Measurements from ENCODE around the gene LYRM9. TPM values are rescaled to one million over a fixed set of nuclear protein-coding genes. Genes with fewer than 3 reads are reported as not detected.

The LYRM9 gene
- polyA plus RNA-seq, 3 donors: 5.9 to 7.6 (median 6.3) TPM

DNA sequence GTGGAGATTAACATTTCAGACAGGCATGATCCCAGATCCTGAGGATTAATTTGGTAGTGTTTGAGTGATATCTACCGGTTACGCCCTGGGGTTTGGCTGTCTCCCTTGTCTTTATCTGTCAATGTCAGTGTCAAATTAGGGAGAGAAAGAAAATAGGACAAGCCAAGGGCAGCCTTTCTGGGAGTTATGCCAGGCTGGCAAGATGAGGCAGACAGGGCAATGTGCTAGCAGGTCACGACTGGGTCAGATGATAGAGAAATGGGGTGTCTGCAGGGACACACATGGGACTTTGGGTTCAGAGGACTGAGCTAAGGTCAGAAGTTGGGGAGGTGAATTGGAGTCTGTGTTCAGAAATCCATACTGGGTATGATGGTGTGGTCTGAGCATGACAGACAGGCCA is 27.4 kb upstream of the LYRM9 start:
- Mint-ChIP-seq H3K27me3 (ENCODE audit: low read depth in 3 of 3) (peaks cover 0 to 3% (median 0%) of the 10 kb centered on the region in 3 donors), H3K4me1 (no peaks in the 10 kb centered on the region), H3K4me3 (no peak overlapping the region), H3K27ac (no peak overlapping the region), H3K36me3 (no peaks in the 10 kb centered on the region), H3K9me3 (peaks cover 0 to 3% (median 0%) of the 10 kb centered on the region in 7 donors)
- 100% methylated on average over 3 of the region's 3 CpGs for WGBS (ENCODE audit: insufficient coverage)
- H3K27me3 ChIP-seq (ENCODE audit: control insufficient read depth in 2 of 2, insufficient read depth in 2 of 2, low read length in 2 of 2): no peaks in the 10 kb centered on the region
- no peak overlapping the region for H3K9ac ChIP-seq (ENCODE audit: insufficient read depth, low read length, poor library complexity, severe bottlenecking)
- no peak overlapping the region for H2AFZ ChIP-seq (ENCODE audit: insufficient read depth, low read depth, low read length, poor library complexity, severe bottlenecking)
- no peaks in the 10 kb centered on the region for H3K9me3 ChIP-seq (replicated peaks in 1 of 2; ENCODE audit: control insufficient read depth in 1 of 2, insufficient read depth in 1 of 2, low read length in 2 of 2)
- no peak overlapping the region for H3K4me2 ChIP-seq (replicated peaks; ENCODE audit: extremely low read depth, low read length, poor library complexity, severe bottlenecking)
- H3K4me1 ChIP-seq (ENCODE audit: control insufficient read depth in 1 of 2, insufficient read depth in 2 of 2, low read length in 2 of 2): no peaks in the 10 kb centered on the region
- intact Hi-C loops (cut with micrococcal nuclease): no loop called here
- TF ChIP-seq, protein P1, sequence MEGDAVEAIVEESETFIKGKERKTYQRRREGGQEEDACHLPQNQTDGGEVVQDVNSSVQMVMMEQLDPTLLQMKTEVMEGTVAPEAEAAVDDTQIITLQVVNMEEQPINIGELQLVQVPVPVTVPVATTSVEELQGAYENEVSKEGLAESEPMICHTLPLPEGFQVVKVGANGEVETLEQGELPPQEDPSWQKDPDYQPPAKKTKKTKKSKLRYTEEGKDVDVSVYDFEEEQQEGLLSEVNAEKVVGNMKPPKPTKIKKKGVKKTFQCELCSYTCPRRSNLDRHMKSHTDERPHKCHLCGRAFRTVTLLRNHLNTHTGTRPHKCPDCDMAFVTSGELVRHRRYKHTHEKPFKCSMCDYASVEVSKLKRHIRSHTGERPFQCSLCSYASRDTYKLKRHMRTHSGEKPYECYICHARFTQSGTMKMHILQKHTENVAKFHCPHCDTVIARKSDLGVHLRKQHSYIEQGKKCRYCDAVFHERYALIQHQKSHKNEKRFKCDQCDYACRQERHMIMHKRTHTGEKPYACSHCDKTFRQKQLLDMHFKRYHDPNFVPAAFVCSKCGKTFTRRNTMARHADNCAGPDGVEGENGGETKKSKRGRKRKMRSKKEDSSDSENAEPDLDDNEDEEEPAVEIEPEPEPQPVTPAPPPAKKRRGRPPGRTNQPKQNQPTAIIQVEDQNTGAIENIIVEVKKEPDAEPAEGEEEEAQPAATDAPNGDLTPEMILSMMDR (IDR thresholded peaks at IDR 0.05): no peak
- DNase-seq: no peak
- H3K27ac ChIP-seq (ENCODE audit: low read depth in 1 of 2, low read length in 2 of 2): no peak overlapping the region
- no peaks in the 10 kb centered on the region for H3K79me2 ChIP-seq (ENCODE audit: insufficient read depth, low read length)
- H4K20me1 ChIP-seq (ENCODE audit: insufficient read depth, low read length): no peaks in the 10 kb centered on the region
- H3K4me3 ChIP-seq (replicated peaks in 1 of 3; ENCODE audit: low read depth in 2 of 3, low read length in 3 of 3): no peak overlapping the region
- no peaks in the 10 kb centered on the region for H3K36me3 ChIP-seq (replicated peaks in 1 of 2; ENCODE audit: control insufficient read depth in 1 of 2, insufficient read depth in 2 of 2, low read length in 2 of 2)

DNA sequence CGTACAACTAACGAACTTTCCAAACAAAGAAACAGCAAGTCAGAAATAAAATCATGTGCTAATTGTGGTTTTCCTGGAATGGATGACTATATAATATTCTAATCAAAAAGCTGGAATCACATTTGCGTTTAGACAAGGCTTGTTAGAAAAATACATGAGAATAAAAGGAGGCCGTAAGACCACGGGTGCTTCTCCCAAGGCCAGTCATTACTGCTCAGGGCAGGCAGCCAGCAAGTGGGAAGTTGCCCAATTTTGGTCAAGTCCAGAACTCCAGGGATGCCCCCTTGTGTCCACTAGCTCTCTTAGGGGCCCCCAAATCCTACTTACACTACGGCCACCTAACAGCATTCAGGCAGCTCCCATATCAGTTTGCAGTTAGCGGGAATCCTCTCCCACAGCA is 25.9 kb upstream of the LYRM9 start:
- WGBS (ENCODE audit: insufficient coverage): 79% methylated on average over 2 of the region's 7 CpGs
- intact Hi-C loops (cut with micrococcal nuclease): no loop called here
- H3K36me3 ChIP-seq (replicated peaks in 1 of 2; ENCODE audit: control insufficient read depth in 1 of 2, insufficient read depth in 2 of 2, low read length in 2 of 2): no peaks in the 10 kb centered on the region

More for the DNA sequence above, 25.9 kb upstream of the LYRM9 start:
- H4K20me1 ChIP-seq (ENCODE audit: insufficient read depth, low read length): no peaks in the 10 kb centered on the region
- H3K9me3 Mint-ChIP-seq: no peaks in the 10 kb centered on the region
- no peaks in the 10 kb centered on the region for H3K27me3 ChIP-seq (ENCODE audit: control insufficient read depth in 2 of 2, insufficient read depth in 2 of 2, low read length in 2 of 2)
- no peak for DNase-seq
- no peaks in the 10 kb centered on the region for H3K9me3 ChIP-seq (replicated peaks in 1 of 2; ENCODE audit: control insufficient read depth in 1 of 2, insufficient read depth in 1 of 2, low read length in 2 of 2)
- no peaks in the 10 kb centered on the region for H3K4me1 Mint-ChIP-seq
- H3K9ac ChIP-seq (ENCODE audit: insufficient read depth, low read length, poor library complexity, severe bottlenecking): no peak overlapping the region
- no peak overlapping the region for H2AFZ ChIP-seq (ENCODE audit: insufficient read depth, low read depth, low read length, poor library complexity, severe bottlenecking)
- H3K4me2 ChIP-seq (replicated peaks; ENCODE audit: extremely low read depth, low read length, poor library complexity, severe bottlenecking): no peak overlapping the region
- H3K27ac ChIP-seq (ENCODE audit: low read depth in 1 of 2, low read length in 2 of 2): no peak overlapping the region
- no peak overlapping the region for H3K4me3 Mint-ChIP-seq
- no peak overlapping the region for H3K27ac Mint-ChIP-seq
- H3K27me3 Mint-ChIP-seq (ENCODE audit: low read depth in 3 of 3): peaks cover 0 to 2% (median 1%) of the 10 kb centered on the region in 3 donors
- H3K36me3 Mint-ChIP-seq: no peaks in the 10 kb centered on the region
- no peak overlapping the region for H3K4me3 ChIP-seq (replicated peaks in 1 of 3; ENCODE audit: low read depth in 2 of 3, low read length in 3 of 3)
- H3K79me2 ChIP-seq (ENCODE audit: insufficient read depth, low read length): no peaks in the 10 kb centered on the region
- TF ChIP-seq, protein P1 (IDR thresholded peaks at IDR 0.05): no peak
- H3K4me1 ChIP-seq (ENCODE audit: control insufficient read depth in 1 of 2, insufficient read depth in 2 of 2, low read length in 2 of 2): no peaks in the 10 kb centered on the region
